ENCODE data around the gene CNOT1. TPM values are rescaled to one million over a fixed set of nuclear protein-coding genes. Genes with fewer than 3 reads are reported as not detected.

CNOT1 gene
- total RNA-seq, 1 donor from 2014 or later, result 213 TPM

DNA sequence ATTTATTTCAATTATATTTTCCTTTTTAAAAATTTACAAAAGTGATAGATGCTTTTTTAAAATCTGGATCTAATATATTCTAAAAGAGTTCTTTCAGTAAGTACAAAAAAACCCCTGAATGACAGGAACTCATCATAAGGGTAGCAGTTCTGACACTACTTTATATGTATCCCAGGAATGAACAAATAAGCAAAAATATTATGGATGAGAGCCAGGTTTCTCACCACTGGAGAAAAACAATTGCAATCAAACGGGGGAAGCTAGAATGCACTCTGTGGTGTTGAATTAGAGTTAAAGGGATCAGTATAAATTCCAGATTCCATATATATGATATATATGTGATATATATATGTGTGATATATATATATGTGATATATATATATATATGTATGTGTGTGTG, 152.8 kb downstream of the CNOT1 start:
- no peak overlapping the region for H3K27ac Mint-ChIP-seq
- DNase-seq (ENCODE audit: low spot score in 2 of 2, unreplicated experiment in 2 of 2), result no peak
- no peaks in the 10 kb centered on the region for H3K4me1 Mint-ChIP-seq
- H3K4me3 Mint-ChIP-seq, result no peak overlapping the region
- no peaks in the 10 kb centered on the region for H3K9me3 Mint-ChIP-seq
- no peaks in the 10 kb centered on the region for H3K36me3 Mint-ChIP-seq
- no peak for TF ChIP-seq CTCF (IDR thresholded peaks at IDR 0.05; ENCODE audit: unreplicated experiment)
- peaks cover 49% of the 10 kb centered on the region for H3K27me3 Mint-ChIP-seq (ENCODE audit: low read depth)

GRCh38 chr16:58475091-58475619, 154.5 kb downstream of the CNOT1 start:
- Mint-ChIP-seq H3K36me3 (no peaks in the 10 kb centered on the region), H3K9me3 (no peaks in the 10 kb centered on the region), H3K27me3 (ENCODE audit: low read depth) (peaks cover 49% of the 10 kb centered on the region), H3K4me3 (no peak overlapping the region), H3K27ac (no peak overlapping the region), H3K4me1 (no peaks in the 10 kb centered on the region)
- no peak for DNase-seq (ENCODE audit: low spot score in 2 of 2, unreplicated experiment in 2 of 2)
- no peak for TF ChIP-seq CTCF (IDR thresholded peaks at IDR 0.05; ENCODE audit: unreplicated experiment)

- no peaks in the 10 kb centered on the region for H3K4me1 Mint-ChIP-seq
- no peak for TF ChIP-seq CTCF (IDR thresholded peaks at IDR 0.05; ENCODE audit: unreplicated experiment)
- no peaks in the 10 kb centered on the region for H3K36me3 Mint-ChIP-seq
- no peak overlapping the region for H3K4me3 Mint-ChIP-seq
- no peak for DNase-seq (ENCODE audit: low spot score in 2 of 2, unreplicated experiment in 2 of 2)
- H3K9me3 Mint-ChIP-seq, result no peaks in the 10 kb centered on the region
- H3K27ac Mint-ChIP-seq, result no peak overlapping the region
- peaks cover 52% of the 10 kb centered on the region for H3K27me3 Mint-ChIP-seq (ENCODE audit: low read depth)
These were observed 155.3 kb downstream of the CNOT1 start for GRCh38 chr16:58474296-58474695.

GRCh38 chr16:58472827-58473226, 156.8 kb downstream of the CNOT1 start:
- no peaks in the 10 kb centered on the region for H3K36me3 Mint-ChIP-seq
- H3K9me3 Mint-ChIP-seq, result no peaks in the 10 kb centered on the region
- no peak overlapping the region for H3K27ac Mint-ChIP-seq
- H3K27me3 Mint-ChIP-seq (ENCODE audit: low read depth), result peaks cover 62% of the 10 kb centered on the region
- no peaks in the 10 kb centered on the region for H3K4me1 Mint-ChIP-seq
- no peak overlapping the region for H3K4me3 Mint-ChIP-seq
- TF ChIP-seq CTCF (IDR thresholded peaks at IDR 0.05; ENCODE audit: unreplicated experiment), result no peak
- no peak for DNase-seq (ENCODE audit: low spot score in 2 of 2, unreplicated experiment in 2 of 2)

- no peaks in the 10 kb centered on the region for H3K9me3 Mint-ChIP-seq
- peaks cover 64% of the 10 kb centered on the region for H3K27me3 Mint-ChIP-seq (ENCODE audit: low read depth)
- no peaks in the 10 kb centered on the region for H3K4me1 Mint-ChIP-seq
- DNase-seq (ENCODE audit: low spot score in 2 of 2, unreplicated experiment in 2 of 2), result no peak
- H3K36me3 Mint-ChIP-seq, result no peaks in the 10 kb centered on the region
- no peak overlapping the region for H3K27ac Mint-ChIP-seq
- no peak for TF ChIP-seq CTCF (IDR thresholded peaks at IDR 0.05; ENCODE audit: unreplicated experiment)
- H3K4me3 Mint-ChIP-seq, result no peak overlapping the region
These were observed 157.4 kb downstream of the CNOT1 start for GRCh38 chr16:58472266-58472665.

All from mesothelial cell of epicardium (in vitro differentiated cells).